Thyroid gland (tissue), 4 donors: ENCODE data around the gene UBE2F. TPM values are rescaled to one million over a fixed set of nuclear protein-coding genes. Genes with fewer than 3 reads are reported as not detected.
"Not testable (repeated sequence)": the region's sequence is repeated elsewhere in the genome, so short reads cannot be mapped to it uniquely, and the experiment has no call there.

Experiments used
- DNase-seq, 2 donors: peaks; one replicate each; pipeline ENCODE4 v3.0.0-alpha.2; 2019
- H3K27ac ChIP-seq, 3 donors: fragments of 200-600 bp; sonication (generic); 1 replicate in 2 of 3; 2 replicates in 1 of 3; pipeline ENCODE4 v1.5.1; 2016 to 2019; ENCODE audit warnings: mild to moderate bottlenecking in 1 of 3, moderate library complexity in 1 of 3
- H3K27me3 ChIP-seq: fragments of 200-600 bp; sonication (generic); one replicate; pipeline ENCODE4 v1.5.1; 2019
- H3K36me3 ChIP-seq, 2 donors: fragments of 200-600 bp; sonication (generic); one replicate each; pipeline ENCODE4 v1.5.1; 2016 to 2019
- H3K4me1 ChIP-seq, 2 donors: fragments of 200-600 bp; sonication (generic); one replicate each; pipeline ENCODE4 v1.5.1; 2017 to 2019
- H3K4me3 ChIP-seq, 3 donors: fragments of 200-600 bp; sonication (generic); replicated peaks in 1 of 3; 1 replicate in 2 of 3; 2 replicates in 1 of 3; pipeline ENCODE4 v1.5.1; 2016; ENCODE audit warnings: mild to moderate bottlenecking in 1 of 3
- H3K9me3 ChIP-seq: fragments of 200-600 bp; sonication (generic); one replicate; pipeline ENCODE4 v1.5.1; 2017
- POLR2A ChIP-seq, 2 donors: fragments of 450-650 bp; IDR thresholded peaks; one replicate each; pipeline ENCODE4 v1.6.1; 2017; ENCODE audit warnings: antibody characterized with exemption in 2 of 2, mild to moderate bottlenecking in 2 of 2, moderate library complexity in 1 of 2
- WGBS, 2 donors: methylation state at CpG; one replicate each; pipeline ENCODE4 v1.1.5; 2017; 5-methylcytosine and 5-hydroxymethylcytosine counted together
- intact Hi-C: fragments of 100-400 bp; cut with DNase I; formaldehyde crosslinking; loops from one replicate; pipeline ENCODE4 v1.15.1; 2023
- total RNA-seq, 4 donors: library from RNA; depleted of rRNA; stranded (reverse); fragments of >200 nt; gene quantifications; one replicate each; pipeline ENCODE4 v1.2.3, GENCODE V29; 2016
- TF ChIP-seq, protein P1 (sequence below), 6 experiments: fragments of 200-600 bp in 3 of 6; fragments of 450-650 bp in 3 of 6; sonication (generic) in 3 of 6; IDR thresholded peaks; one replicate each; pipeline ENCODE4 v1.5.1; 2016 to 2019; ENCODE audit warnings: antibody characterized with exemption in 6 of 6, mild to moderate bottlenecking in 2 of 6, inconsistent platforms in 1 of 6, moderate library complexity in 1 of 6

The UBE2F gene
- total RNA-seq, 4 donors from 2014 or later: 79.8 to 134 (median 122) TPM

DNA sequence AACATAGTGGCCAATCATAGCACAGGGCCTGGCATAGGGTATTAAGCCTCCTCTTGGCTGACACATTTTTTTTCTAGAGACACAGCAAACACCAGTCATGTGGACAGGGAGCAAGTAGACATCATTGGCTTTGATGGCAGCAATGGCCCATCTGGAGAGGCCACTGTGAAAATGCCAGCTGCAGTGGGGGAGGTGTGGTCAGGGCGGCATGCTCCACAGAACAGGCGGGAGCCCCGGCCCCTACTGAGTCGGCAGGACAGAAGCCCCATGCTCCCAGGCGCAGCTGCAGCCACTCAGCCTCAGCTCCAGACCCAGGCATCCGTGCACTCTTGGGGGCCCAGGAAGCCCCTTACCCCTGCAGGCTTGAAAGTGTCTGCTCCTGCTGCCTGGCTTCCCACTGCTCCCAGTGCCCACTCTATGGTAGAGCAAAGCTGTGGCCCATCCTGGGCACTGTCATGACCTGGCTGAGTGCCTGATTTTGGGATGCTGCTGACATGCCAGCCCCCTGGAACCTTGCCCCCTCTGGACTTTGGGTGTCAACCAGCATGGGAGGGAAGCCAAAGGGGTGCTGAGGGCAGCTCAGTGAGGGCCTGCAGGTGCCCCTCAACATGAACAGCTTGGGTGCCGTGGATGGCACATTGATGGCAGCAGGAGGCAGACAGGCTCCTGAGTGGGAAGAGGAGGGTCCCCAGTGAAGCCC, 23.3 kb upstream of the UBE2F start:
- Histone ChIP-seq H3K27ac (no peak overlapping the region), H3K36me3 (no peaks in the 10 kb centered on the region), H3K9me3 (no peaks in the 10 kb centered on the region), H3K4me1 (no peaks in the 10 kb centered on the region), H3K4me3 (no peak overlapping the region), H3K27me3 (no peaks in the 10 kb centered on the region)
- no peak for DNase-seq
- WGBS, 2 donors: 86 to 94% methylated on average over 5 to 6 of the region's 7 CpGs
- intact Hi-C loops: no loop called here
- TF ChIP-seq, protein P1, sequence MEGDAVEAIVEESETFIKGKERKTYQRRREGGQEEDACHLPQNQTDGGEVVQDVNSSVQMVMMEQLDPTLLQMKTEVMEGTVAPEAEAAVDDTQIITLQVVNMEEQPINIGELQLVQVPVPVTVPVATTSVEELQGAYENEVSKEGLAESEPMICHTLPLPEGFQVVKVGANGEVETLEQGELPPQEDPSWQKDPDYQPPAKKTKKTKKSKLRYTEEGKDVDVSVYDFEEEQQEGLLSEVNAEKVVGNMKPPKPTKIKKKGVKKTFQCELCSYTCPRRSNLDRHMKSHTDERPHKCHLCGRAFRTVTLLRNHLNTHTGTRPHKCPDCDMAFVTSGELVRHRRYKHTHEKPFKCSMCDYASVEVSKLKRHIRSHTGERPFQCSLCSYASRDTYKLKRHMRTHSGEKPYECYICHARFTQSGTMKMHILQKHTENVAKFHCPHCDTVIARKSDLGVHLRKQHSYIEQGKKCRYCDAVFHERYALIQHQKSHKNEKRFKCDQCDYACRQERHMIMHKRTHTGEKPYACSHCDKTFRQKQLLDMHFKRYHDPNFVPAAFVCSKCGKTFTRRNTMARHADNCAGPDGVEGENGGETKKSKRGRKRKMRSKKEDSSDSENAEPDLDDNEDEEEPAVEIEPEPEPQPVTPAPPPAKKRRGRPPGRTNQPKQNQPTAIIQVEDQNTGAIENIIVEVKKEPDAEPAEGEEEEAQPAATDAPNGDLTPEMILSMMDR (IDR thresholded peaks at IDR 0.05): no peak
- TF ChIP-seq POLR2A (IDR thresholded peaks at IDR 0.05): no peak

DNA sequence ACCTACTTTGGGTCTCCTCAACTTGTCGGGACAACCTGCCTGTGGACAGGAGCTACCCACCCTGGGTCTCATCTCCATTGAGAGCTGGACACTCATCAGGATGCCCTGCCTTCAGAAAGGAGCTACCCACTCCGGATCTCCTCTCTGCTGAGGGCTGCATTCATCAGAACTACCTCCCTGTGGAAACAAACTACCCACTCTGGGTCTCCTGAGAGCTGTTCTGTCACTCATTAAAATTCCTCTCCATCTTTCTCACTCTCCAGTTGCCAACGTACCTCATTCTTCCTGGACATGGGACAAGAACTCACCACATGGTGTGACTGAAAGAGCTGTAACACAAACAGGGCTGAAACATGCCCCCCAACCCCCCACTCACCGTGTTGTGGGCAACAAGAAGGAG, 22.5 kb upstream of the UBE2F start:
- no peaks in the 10 kb centered on the region for H3K9me3 ChIP-seq
- H3K27me3 ChIP-seq: no peaks in the 10 kb centered on the region
- H3K4me1 ChIP-seq: no peaks in the 10 kb centered on the region
- TF ChIP-seq, protein P1 (IDR thresholded peaks at IDR 0.05): no peak
- TF ChIP-seq POLR2A (IDR thresholded peaks at IDR 0.05): no peak
- DNase-seq: no peak
- H3K4me3 ChIP-seq: no peak overlapping the region
- WGBS, 2 donors: 89 to 96% methylated on average over 4 of the region's 4 CpGs
- H3K27ac ChIP-seq: no peak overlapping the region
- intact Hi-C loops: no loop called here
- H3K36me3 ChIP-seq: no peaks in the 10 kb centered on the region

DNA sequence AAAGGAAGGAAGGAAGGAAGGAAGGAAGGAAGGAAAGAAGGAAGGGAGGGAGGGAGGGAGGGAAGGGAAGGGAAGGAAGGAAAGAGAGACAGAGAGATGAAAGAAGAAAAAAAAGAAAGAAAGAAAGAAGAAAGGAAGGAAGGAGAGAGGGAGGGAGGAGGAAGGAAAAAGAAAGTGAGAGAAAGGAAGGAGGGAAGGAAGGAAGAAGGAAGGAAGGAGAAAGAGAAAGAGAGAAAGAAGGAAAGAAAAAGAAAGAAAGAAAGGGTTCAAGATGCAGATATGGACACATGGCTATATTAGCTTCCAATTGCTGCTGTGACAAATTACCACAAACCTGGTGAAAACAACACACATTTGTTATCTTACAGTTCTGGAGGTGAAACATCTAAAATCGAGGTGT, 20.4 kb upstream of the UBE2F start:
- TF ChIP-seq, protein P1 (IDR thresholded peaks at IDR 0.05): no peak
- no peak for TF ChIP-seq POLR2A (IDR thresholded peaks at IDR 0.05)
- 57 to 74% methylated on average over 1 of the region's 1 CpG for WGBS, 2 donors

DNA sequence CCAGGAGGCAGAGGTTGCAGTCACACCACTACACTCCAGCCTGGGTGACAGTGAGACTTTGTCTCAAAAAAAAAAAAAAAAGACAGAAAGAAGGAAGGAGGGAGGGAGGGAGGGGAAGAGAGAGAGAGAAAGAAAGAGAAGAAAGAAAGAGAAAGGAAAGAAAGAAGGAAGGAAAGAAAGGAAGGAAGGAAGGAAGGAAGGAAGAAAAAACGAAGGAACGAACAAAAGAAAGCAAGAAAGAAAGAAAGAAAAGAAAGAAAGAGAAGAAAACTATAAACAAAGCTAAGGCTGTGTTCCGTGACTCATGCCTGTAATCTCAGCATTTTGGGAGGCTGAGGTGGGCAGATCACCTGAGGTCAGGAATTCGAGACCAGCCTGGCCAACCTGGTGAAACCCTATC, 15.5 kb upstream of the UBE2F start:
- intact Hi-C loops, H3K4me1 ChIP-seq, H3K36me3 ChIP-seq, H3K27ac ChIP-seq, DNase-seq, H3K4me3 ChIP-seq, H3K9me3 ChIP-seq: not testable (repeated sequence)
- 88 to 93% methylated on average over 4 of the region's 4 CpGs for WGBS, 2 donors
- H3K27me3 ChIP-seq: peaks cover 11% of the 10 kb centered on the region

More for the DNA sequence above, 20.4 kb upstream of the UBE2F start:
- H3K27me3 ChIP-seq: no peaks in the 10 kb centered on the region
- H3K4me3 ChIP-seq: no peak overlapping the region
- no peak overlapping the region for H3K27ac ChIP-seq
- intact Hi-C loops: no loop called here
- no peaks in the 10 kb centered on the region for H3K36me3 ChIP-seq
- DNase-seq: no peak
- H3K9me3 ChIP-seq: no peaks in the 10 kb centered on the region
- no peaks in the 10 kb centered on the region for H3K4me1 ChIP-seq

DNA sequence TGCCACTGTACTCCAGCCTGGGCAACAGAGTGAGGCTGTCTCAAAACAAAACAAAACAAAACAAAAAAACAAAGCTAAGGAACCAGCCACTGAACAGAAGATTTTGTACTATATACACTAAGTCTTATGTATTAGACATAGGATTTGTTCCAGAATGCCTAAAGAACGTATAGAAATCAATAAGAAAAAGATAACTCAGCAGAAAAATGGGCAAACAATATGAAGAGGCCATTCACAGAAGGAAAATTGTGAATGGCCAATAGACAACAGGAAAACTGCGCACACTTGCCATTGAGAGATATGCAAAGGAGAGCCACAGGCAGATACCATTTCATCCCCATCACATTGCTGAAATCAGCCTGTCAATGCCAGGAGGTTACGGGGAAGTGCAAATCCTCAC, 14.9 kb upstream of the UBE2F start:
- 87 to 91% methylated on average over 3 of the region's 3 CpGs for WGBS, 2 donors
- H3K4me1 ChIP-seq: peaks cover 4 to 10% of the 10 kb centered on the region in 2 donors
- H3K27me3 ChIP-seq: peaks cover 12% of the 10 kb centered on the region
- no peak for DNase-seq
- no peak overlapping the region for H3K4me3 ChIP-seq
- no peaks in the 10 kb centered on the region for H3K36me3 ChIP-seq
- H3K9me3 ChIP-seq: no peaks in the 10 kb centered on the region
- H3K27ac ChIP-seq: no peak overlapping the region
- intact Hi-C loops: no loop called here
- TF ChIP-seq, protein P1 (IDR thresholded peaks at IDR 0.05): no peak
- TF ChIP-seq POLR2A (IDR thresholded peaks at IDR 0.05): no peak
